Body of pancreas (tissue), 4 donors: Measurements from ENCODE around the gene PNO1. TPM values are rescaled to one million over a fixed set of nuclear protein-coding genes. Genes with fewer than 3 reads are reported as not detected.
A peak's percentile ranks its signal among the peaks of the same experiment; 100 is the strongest.

Experiments used
- ATAC-seq: fragments of 150-250 bp; one replicate; pipeline ENCODE4 v1.9.1; 2016
- DNase-seq, 4 donors: peaks; one replicate each; pipeline ENCODE4 v3.0.0-alpha.2; 2019
- H3K27ac ChIP-seq, 4 donors: fragments of 200-600 bp; sonication (generic); 1 replicate in 3 of 4; 2 replicates in 1 of 4; pipeline versions ENCODE4 v1.5.1 to v1.6.1; 2016 to 2019; ENCODE audit warnings: mild to moderate bottlenecking in 1 of 4, mixed read lengths in 1 of 4, moderate library complexity in 1 of 4
- H3K27me3 ChIP-seq, 2 donors: fragments of 200-600 bp; sonication (generic); one replicate each; pipeline ENCODE4 v1.6.0; 2016; ENCODE audit warnings: mild to moderate bottlenecking in 1 of 2
- H3K36me3 ChIP-seq, 2 donors: fragments of 200-600 bp; sonication (generic); replicated peaks in 1 of 2; 2 replicates each; pipeline ENCODE4 v1.5.1; 2016; ENCODE audit warnings: low read depth in 2 of 2; ENCODE audit not compliant: insufficient read depth in 1 of 2
- H3K4me1 ChIP-seq: fragments of 200-600 bp; sonication (generic); one replicate; pipeline ENCODE4 v1.6.0; 2016
- H3K4me3 ChIP-seq, 2 donors: fragments of 200-600 bp; sonication (generic); 1 replicate in 1 of 2; 2 replicates in 1 of 2; pipeline ENCODE4 v1.5.1; 2016 to 2019
- H3K9me3 ChIP-seq, 3 donors: fragments of 200-600 bp; sonication (generic); 1 replicate in 2 of 3; 2 replicates in 1 of 3; pipeline ENCODE4 v1.5.1; 2016
- CTCF ChIP-seq, 7 experiments: fragments of 450-650 bp in 4 of 7; fragments of 200-600 bp in 3 of 7; sonication (generic) in 3 of 7; IDR thresholded peaks; one replicate each; pipeline ENCODE4 v1.5.1; 2016 to 2019; ENCODE audit warnings: antibody characterized with exemption in 7 of 7
- POLR2A ChIP-seq, 3 donors: fragments of 450-650 bp; IDR thresholded peaks; one replicate each; pipeline ENCODE4 v1.6.1; 2016; ENCODE audit warnings: antibody characterized with exemption in 3 of 3, mild to moderate bottlenecking in 2 of 3
- WGBS, 2 donors: methylation state at CpG; one replicate each; pipeline ENCODE4 v1.1.5; 2017; 5-methylcytosine and 5-hydroxymethylcytosine counted together
- intact Hi-C: fragments of 100-400 bp; cut with DNase I; formaldehyde crosslinking; loops from one replicate; pipeline ENCODE4 v1.15.1; 2023
- total RNA-seq, 2 donors: library from RNA; depleted of rRNA; stranded (reverse); fragments of >200 nt; gene quantifications; one replicate each; pipeline ENCODE4 v1.1.0, GENCODE V29; 2016

The PNO1 gene
- total RNA-seq, 2 donors from 2014 or later, result 6.0 to 8.9 TPM

- peaks cover 15% of the 10 kb centered on the region for H3K4me1 ChIP-seq
- H3K27me3 ChIP-seq, result no peaks in the 10 kb centered on the region
- ATAC-seq (no peak), DNase-seq (no peak)
- H3K27ac ChIP-seq, result no peak overlapping the region
- TF ChIP-seq POLR2A (IDR thresholded peaks at IDR 0.05) (no peak), CTCF (IDR thresholded peaks at IDR 0.05) (no peak)
- no peaks in the 10 kb centered on the region for H3K9me3 ChIP-seq
- H3K4me3 ChIP-seq, result no peak overlapping the region
- 63 to 72% methylated on average over 5 to 7 of the region's 7 CpGs for WGBS, 2 donors
- no peaks in the 10 kb centered on the region for H3K36me3 ChIP-seq
- intact Hi-C loops, result no loop called here
Measured at GRCh38 chr2:68118816-68119215, 38.9 kb upstream of the PNO1 start.

GRCh38 chr2:68119504-68119903 lies 38.2 kb upstream of the PNO1 start:
- ATAC-seq, result no peak
- H3K27me3 ChIP-seq, result no peaks in the 10 kb centered on the region
- H3K4me3 ChIP-seq, result no peak overlapping the region
- no peak for TF ChIP-seq POLR2A (IDR thresholded peaks at IDR 0.05)
- TF ChIP-seq CTCF (IDR thresholded peaks at IDR 0.05), result no peak
- no peak overlapping the region for H3K27ac ChIP-seq
- H3K9me3 ChIP-seq, result no peaks in the 10 kb centered on the region
- intact Hi-C loops, result no loop called here
- no peaks in the 10 kb centered on the region for H3K36me3 ChIP-seq
- 69 to 76% methylated on average over 5 of the region's 5 CpGs for whole genome bisulfite sequencing, 2 donors
- H3K4me1 ChIP-seq, result peaks cover 15% of the 10 kb centered on the region
- DNase-seq, result no peak

GRCh38 chr2:68121873-68122679 lies 35.6 kb upstream of the PNO1 start:
- H3K4me3 ChIP-seq, result no peak overlapping the region
- WGBS, 2 donors, result 34 to 39% methylated on average over 16 of the region's 16 CpGs
- peak; percentile 71 for ATAC-seq

GRCh38 chr2:68122680-68122964 lies 35.1 kb upstream of the PNO1 start:
- TF ChIP-seq CTCF (IDR thresholded peaks at IDR 0.05) (no peak), POLR2A (IDR thresholded peaks at IDR 0.05) (peak in 1 of 3 donors; percentile 0)
- Histone ChIP-seq H3K4me3 (no peak overlapping the region), H3K27me3 (no peaks in the 10 kb centered on the region), H3K4me1 (peaks cover 15% of the 10 kb centered on the region), H3K27ac (no peak overlapping the region), H3K9me3 (no peaks in the 10 kb centered on the region), H3K36me3 (no peaks in the 10 kb centered on the region)
- ATAC-seq (no peak), DNase-seq (no peak)
- intact Hi-C loops, result loop anchor here (5.0 to 10.0 kb wide), 3 partner anchors 155 to 322 kb away; no protein-coding TSS in a partner anchor
- 22 to 26% methylated on average over 8 of the region's 8 CpGs for WGBS, 2 donors

More at GRCh38 chr2:68121873-68122679, 35.6 kb upstream of the PNO1 start:
- Histone ChIP-seq H3K27ac (no peak overlapping the region), H3K27me3 (no peaks in the 10 kb centered on the region), H3K4me1 (peaks cover 15% of the 10 kb centered on the region), H3K36me3 (no peaks in the 10 kb centered on the region), H3K9me3 (no peaks in the 10 kb centered on the region)
- TF ChIP-seq POLR2A (IDR thresholded peaks at IDR 0.05), result peak in 1 of 3 donors; percentile 7
- TF ChIP-seq CTCF (IDR thresholded peaks at IDR 0.05), result peak; percentile 87 to 97 (median 94)
- peak; percentile 87 to 96 (median 90) for DNase-seq
- intact Hi-C loops, result loop anchor here (5.0 to 10.0 kb wide), 3 partner anchors 155 to 323 kb away; no protein-coding TSS in a partner anchor

- Histone ChIP-seq H3K27ac (no peak overlapping the region), H3K9me3 (no peaks in the 10 kb centered on the region), H3K4me3 (no peak overlapping the region), H3K36me3 (no peaks in the 10 kb centered on the region), H3K4me1 (peaks cover 15% of the 10 kb centered on the region), H3K27me3 (no peaks in the 10 kb centered on the region)
- WGBS, 2 donors, result 50 to 85% methylated on average over 2 of the region's 2 CpGs
- intact Hi-C loops, result loop anchor here (5.0 to 10.0 kb wide), 3 partner anchors 153 to 320 kb away; no protein-coding TSS in a partner anchor
- DNase-seq (no peak), ATAC-seq (no peak)
- TF ChIP-seq POLR2A (IDR thresholded peaks at IDR 0.05), result no peak
- no peak for TF ChIP-seq CTCF (IDR thresholded peaks at IDR 0.05)
Measured at GRCh38 chr2:68124321-68124720, 33.4 kb upstream of the PNO1 start.
